OCI-LY7 (cell line): ENCODE results near the gene FHIT.

ENCODE experiments used
- CTCF ChIP-seq: fragments of 200-600 bp; sonication (generic); conservative IDR thresholded peaks from 2 replicates; pipeline ENCODE4 v1.5.1; 2014; ENCODE audit warnings: mild to moderate bottlenecking, antibody characterized with exemption, low read length, moderate library complexity, mixed read lengths
- EZH2phosphoT487 ChIP-seq: fragments of 200-600 bp; sonication (generic); IDR thresholded peaks from 2 replicates; pipeline ENCODE4 v1.6.1; 2018; ENCODE audit warnings: low read depth, borderline replicate concordance, mild to moderate bottlenecking, mixed run types, antibody characterized with exemption, low read length, moderate library complexity, mixed read lengths

GRCh38 chr3:59949311-59949710, 1301.9 kb downstream of the FHIT start:
- TF ChIP-seq CTCF, result no peak
- TF ChIP-seq EZH2phosphoT487, result no peak
